Left lung (tissue), 10 donors: ENCODE measurements around the gene MEPE. TPM values are rescaled to one million over a fixed set of nuclear protein-coding genes. Genes with fewer than 3 reads are reported as not detected.

Experiments
- ATAC-seq: fragments of 200-7000 bp; cut with Tn5 transposase; one replicate; pipeline ENCODE4 v1.9.1; 2020; ENCODE audit warnings: moderate library complexity
- DNase-seq, 4 donors: peaks; one replicate each; pipeline ENCODE4 v3.0.0-alpha.2; 2013 to 2020
- H3K27ac ChIP-seq, 2 donors: fragments of 200-600 bp; sonication (generic) in 1 of 2; one replicate each; pipeline versions ENCODE4 v1.5.0 to v1.8.0; 2020 to 2021
- H3K27me3 ChIP-seq, 2 donors: fragments of 200-600 bp; sonication (generic) in 1 of 2; one replicate each; pipeline versions ENCODE4 v1.5.0 to v1.8.0; 2020 to 2021
- H3K36me3 ChIP-seq, 2 donors: fragments of 200-600 bp; sonication (generic) in 1 of 2; one replicate each; pipeline versions ENCODE4 v1.5.0 to v1.8.0; 2020 to 2021
- H3K4me1 ChIP-seq, 2 donors: fragments of 200-600 bp; one replicate each; pipeline ENCODE4 v1.8.0; 2021
- H3K4me3 ChIP-seq, 2 donors: fragments of 200-600 bp; sonication (generic) in 1 of 2; one replicate each; pipeline versions ENCODE4 v1.5.0 to v1.8.0; 2020 to 2021; ENCODE audit warnings: mild to moderate bottlenecking in 1 of 2
- H3K9me3 ChIP-seq, 2 donors: fragments of 200-600 bp; sonication (generic) in 1 of 2; one replicate each; pipeline versions ENCODE4 v1.5.0 to v1.8.0; 2020 to 2021
- intact Hi-C, 2 donors: fragments of 100-400 bp; cut with DNase I; formaldehyde crosslinking; loops; one replicate each; pipeline versions ENCODE4 v1.11.2 to v1.14.2; 2022
- polyA plus RNA-seq, 6 donors: library from polyadenylated mRNA; unstranded; fragments of 120-200 nt; gene quantifications; one replicate each; pipeline ENCODE4 v1.2.1, GENCODE V29; 2013; ENCODE audit not compliant: insufficient read length in 6 of 6
- total RNA-seq, 2 donors: library from RNA; stranded (reverse); fragmentation: NEBNext Ultra II Directional; extraction: Animal tissue kit (Norgen Biotek cat#: 25700); gene quantifications; one replicate each; pipeline ENCODE4 v1.2.1, GENCODE V29; 2021
- TF ChIP-seq, protein P1 (sequence below), 2 donors: fragments of 200-600 bp; sonication (generic) in 1 of 2; IDR thresholded peaks; one replicate each; pipeline versions ENCODE4 v1.5.0 to v1.8.0; 2021; ENCODE audit warnings: antibody characterized with exemption in 2 of 2
- donor health status: DM: no; HTN: yes; CAD: no.
- donor health status: DM: no; HTN: no; CAD: no.

Gene MEPE
- total and polyA plus RNA-seq, 8 donors = 0.37 to 0.88 (median 0.66) TPM; not detected in 2

DNA sequence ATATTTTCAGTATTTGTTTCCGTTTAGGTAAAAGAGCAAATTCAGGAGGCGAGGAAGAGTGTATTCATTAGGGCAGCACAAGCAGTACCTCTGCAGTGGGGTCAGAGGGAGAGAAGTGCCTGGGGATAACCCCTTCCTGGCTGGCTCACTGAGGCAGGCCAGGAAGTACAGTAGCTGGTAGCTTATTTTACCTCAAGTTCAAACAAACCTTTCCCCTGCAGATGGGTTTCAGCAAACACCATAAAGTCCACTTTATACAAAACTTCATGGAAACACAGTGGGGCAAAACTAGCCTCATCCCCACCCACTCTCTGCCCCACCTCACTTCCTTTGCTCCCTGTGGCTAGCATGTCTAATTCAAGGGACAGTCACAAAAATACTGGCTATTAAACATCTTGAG lies 29.5 kb downstream of the MEPE start:
- no peak overlapping the region for H3K27ac ChIP-seq
- no peaks in the 10 kb centered on the region for H3K9me3 ChIP-seq
- intact Hi-C loops = no loop called here
- ATAC-seq = no peak
- TF ChIP-seq, protein P1, sequence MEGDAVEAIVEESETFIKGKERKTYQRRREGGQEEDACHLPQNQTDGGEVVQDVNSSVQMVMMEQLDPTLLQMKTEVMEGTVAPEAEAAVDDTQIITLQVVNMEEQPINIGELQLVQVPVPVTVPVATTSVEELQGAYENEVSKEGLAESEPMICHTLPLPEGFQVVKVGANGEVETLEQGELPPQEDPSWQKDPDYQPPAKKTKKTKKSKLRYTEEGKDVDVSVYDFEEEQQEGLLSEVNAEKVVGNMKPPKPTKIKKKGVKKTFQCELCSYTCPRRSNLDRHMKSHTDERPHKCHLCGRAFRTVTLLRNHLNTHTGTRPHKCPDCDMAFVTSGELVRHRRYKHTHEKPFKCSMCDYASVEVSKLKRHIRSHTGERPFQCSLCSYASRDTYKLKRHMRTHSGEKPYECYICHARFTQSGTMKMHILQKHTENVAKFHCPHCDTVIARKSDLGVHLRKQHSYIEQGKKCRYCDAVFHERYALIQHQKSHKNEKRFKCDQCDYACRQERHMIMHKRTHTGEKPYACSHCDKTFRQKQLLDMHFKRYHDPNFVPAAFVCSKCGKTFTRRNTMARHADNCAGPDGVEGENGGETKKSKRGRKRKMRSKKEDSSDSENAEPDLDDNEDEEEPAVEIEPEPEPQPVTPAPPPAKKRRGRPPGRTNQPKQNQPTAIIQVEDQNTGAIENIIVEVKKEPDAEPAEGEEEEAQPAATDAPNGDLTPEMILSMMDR (IDR thresholded peaks at IDR 0.05) = no peak
- no peak overlapping the region for H3K4me3 ChIP-seq
- peaks cover 0 to 14% of the 10 kb centered on the region in 2 donors for H3K4me1 ChIP-seq
- no peaks in the 10 kb centered on the region for H3K36me3 ChIP-seq
- DNase-seq = no peak
- no peaks in the 10 kb centered on the region for H3K27me3 ChIP-seq

DNA sequence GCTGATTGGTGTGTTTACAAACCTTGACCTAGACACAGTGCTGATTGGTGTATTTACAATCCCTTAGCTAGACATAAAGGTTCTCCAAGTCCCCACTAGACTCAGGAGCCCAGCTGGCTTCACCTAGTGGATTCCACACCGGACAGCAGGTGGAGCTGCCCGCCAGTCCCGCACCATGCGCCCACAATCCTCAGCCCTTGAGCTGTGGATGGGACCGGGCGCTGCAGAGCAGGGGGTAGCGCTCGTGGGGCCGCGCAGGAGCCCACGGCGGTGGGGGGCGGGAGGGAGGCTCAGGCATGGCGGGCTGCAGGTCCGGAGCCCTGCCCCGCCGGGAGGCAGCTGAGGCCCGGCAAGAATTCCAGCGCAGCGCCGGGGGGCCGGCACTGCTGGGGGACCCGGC lies 30.7 kb downstream of the MEPE start:
- H3K36me3 ChIP-seq = no peaks in the 10 kb centered on the region
- peaks cover 0 to 14% of the 10 kb centered on the region in 2 donors for H3K4me1 ChIP-seq
- H3K4me3 ChIP-seq = no peak overlapping the region
- H3K27ac ChIP-seq = no peak overlapping the region
- TF ChIP-seq, protein P1 (IDR thresholded peaks at IDR 0.05) = no peak
- ATAC-seq = no peak
- H3K27me3 ChIP-seq = no peaks in the 10 kb centered on the region
- no peaks in the 10 kb centered on the region for H3K9me3 ChIP-seq
- intact Hi-C loops = no loop called here
- DNase-seq = no peak

DNA sequence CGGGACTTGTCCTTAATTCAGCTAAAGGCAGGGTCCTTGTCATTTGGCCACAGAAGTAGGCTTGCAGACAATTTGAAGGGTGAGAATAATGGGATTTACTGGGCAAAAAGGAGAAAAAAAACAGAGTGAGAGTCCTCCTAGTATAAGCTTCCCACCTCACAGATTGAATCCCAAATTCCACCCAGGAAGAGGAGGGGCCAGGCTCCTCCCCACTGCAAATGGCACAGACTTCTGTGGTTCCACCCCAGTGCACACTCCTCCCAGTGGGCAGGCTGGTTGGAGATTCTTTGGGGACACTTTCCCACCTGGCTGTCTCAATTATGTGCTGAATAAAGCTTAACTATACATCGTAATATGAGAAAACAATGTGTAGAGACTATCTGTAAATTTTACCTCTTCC lies 31.6 kb downstream of the MEPE start:
- ATAC-seq (no peak), DNase-seq (no peak)
- Histone ChIP-seq H3K4me3 (no peak overlapping the region), H3K27ac (no peak overlapping the region), H3K4me1 (peaks cover 0 to 14% of the 10 kb centered on the region in 2 donors), H3K27me3 (no peaks in the 10 kb centered on the region), H3K9me3 (no peaks in the 10 kb centered on the region), H3K36me3 (no peaks in the 10 kb centered on the region)
- intact Hi-C loops = no loop called here
- TF ChIP-seq, protein P1 (IDR thresholded peaks at IDR 0.05) = no peak

DNA sequence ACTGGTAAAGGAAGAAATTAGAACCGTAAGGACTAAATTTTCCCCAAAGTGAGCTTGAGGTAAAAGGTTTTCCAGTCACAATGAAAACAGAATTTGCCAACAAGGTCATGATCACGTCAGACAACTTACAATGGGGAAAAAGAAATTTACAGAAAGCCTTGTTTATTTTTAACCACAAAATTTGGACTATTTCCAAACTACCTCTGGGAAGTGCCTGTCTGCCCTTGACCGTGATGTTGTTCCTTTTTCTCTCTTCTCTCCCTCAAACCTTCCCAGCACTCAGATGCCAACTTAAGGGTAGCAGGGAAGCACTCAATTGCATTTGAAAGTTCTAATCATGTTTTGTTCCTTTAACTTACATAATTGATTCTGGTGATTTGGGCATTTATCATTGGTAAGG lies 32.5 kb downstream of the MEPE start:
- H3K9me3 ChIP-seq = no peaks in the 10 kb centered on the region
- peaks cover 0 to 14% of the 10 kb centered on the region in 2 donors for H3K4me1 ChIP-seq
- H3K27ac ChIP-seq = peak overlapping the region in 1 of 2 donors; percentile 25
- no peaks in the 10 kb centered on the region for H3K27me3 ChIP-seq
- intact Hi-C loops = no loop called here
- no peak overlapping the region for H3K4me3 ChIP-seq
- DNase-seq (no peak), ATAC-seq (no peak)
- no peaks in the 10 kb centered on the region for H3K36me3 ChIP-seq
- TF ChIP-seq, protein P1 (IDR thresholded peaks at IDR 0.05) = no peak

DNA sequence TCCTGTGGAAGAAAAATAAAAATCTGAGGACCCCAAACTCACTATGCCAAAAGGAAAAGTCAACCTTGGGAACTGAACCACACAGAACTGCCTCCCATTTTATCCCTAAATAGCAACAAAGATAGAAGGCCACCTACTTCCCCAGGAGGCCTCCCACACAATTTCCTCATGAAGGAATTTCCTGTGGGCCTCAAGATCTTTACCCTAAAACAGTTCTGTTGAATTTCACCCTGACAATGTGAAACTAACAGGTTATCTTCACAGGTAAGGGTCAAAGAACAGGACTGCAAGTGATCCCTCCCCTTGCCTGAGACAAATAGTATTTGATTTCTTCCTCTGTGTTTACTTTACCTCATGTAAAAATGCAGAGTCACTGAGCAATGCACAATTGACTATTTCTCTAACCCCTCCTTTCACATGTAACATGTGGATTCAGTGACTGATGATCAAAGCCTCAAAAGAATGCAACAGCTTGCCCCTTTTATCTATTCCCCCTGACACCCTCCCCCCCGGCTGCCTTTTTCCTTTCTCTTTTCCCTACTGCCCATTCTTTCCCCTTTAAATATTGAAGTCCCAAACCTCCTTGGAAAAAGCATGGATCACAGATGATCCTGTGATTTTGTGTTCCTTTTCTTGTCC lies 33.3 kb downstream of the MEPE start:
- Histone ChIP-seq H3K36me3 (no peaks in the 10 kb centered on the region), H3K27ac (no peak overlapping the region), H3K27me3 (no peaks in the 10 kb centered on the region), H3K4me1 (peaks cover 0 to 14% of the 10 kb centered on the region in 2 donors), H3K9me3 (no peaks in the 10 kb centered on the region), H3K4me3 (no peak overlapping the region)
- TF ChIP-seq, protein P1 (IDR thresholded peaks at IDR 0.05) = no peak
- ATAC-seq (peak; percentile 33), DNase-seq (no peak)
- intact Hi-C loops = no loop called here
